Fibroblast of skin of left quadriceps (primary cell): ENCODE results near the gene EIF2B4.
A peak's percentile ranks its signal among the peaks of the same experiment; 100 is the strongest.

Experiments
- DNase-seq, 2 experiments: peaks; one replicate each; pipeline ENCODE4 v3.0.0-alpha.2; 2013; ENCODE audit warnings: low read depth in 2 of 2

Gene EIF2B4

GRCh38 chr2:27370026-27370815, at the start of gene EIF2B4, which contains the start of gene SNX17:
Gene EIF2B4 (minus strand): TSS chr2:27370338. CDS start chr2:27370314, 24 bp downstream.
Gene SNX17 (plus strand): TSS chr2:27370616. CDS start chr2:27370744, 128 bp downstream.
- DNase-seq: peak; percentile 98

GRCh38 chr2:27416151-27416550, 46.0 kb upstream of the EIF2B4 start:
- DNase-seq: no peak

GRCh38 chr2:27412419-27413152, 42.4 kb upstream of the EIF2B4 start:
- DNase-seq: no peak

- peak; percentile 74 to 77 for DNase-seq
These were observed 39.4 kb upstream of the EIF2B4 start, which contains the start of gene PPM1G for GRCh38 chr2:27409321-27410073. Gene PPM1G (minus strand): TSS chr2:27409591. CDS start chr2:27409422, 169 bp downstream.

- DNase-seq: no peak
These were observed 38.6 kb upstream of the EIF2B4 start for GRCh38 chr2:27408601-27409320.

- peak in 1 of 2 experiments; percentile 9 for DNase-seq
These were observed 37.8 kb upstream of the EIF2B4 start for GRCh38 chr2:27407798-27408491.

- no peak for DNase-seq
These were observed 30.4 kb upstream of the EIF2B4 start for GRCh38 chr2:27400348-27401135.

DNA sequence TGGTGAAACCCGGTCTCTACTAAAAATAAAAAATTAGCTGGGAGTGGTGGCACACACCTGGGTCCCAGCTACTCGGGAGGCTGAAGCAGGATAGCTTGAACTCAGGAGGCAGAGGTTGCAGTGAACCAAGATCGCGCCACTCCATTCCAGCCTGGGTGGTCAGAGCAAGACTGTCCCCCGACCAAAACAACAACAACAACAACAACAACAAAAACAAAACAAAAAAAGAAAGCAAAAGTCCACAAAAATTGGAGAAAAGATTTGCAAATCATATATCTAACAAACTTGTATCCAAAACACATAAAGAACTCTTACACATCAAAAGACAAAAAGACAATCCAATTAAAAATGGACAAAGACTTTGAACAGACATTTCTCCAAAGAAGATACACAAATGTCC, 28.8 kb upstream of the EIF2B4 start:
- DNase-seq: no peak

- no peak for DNase-seq
These were observed 23.1 kb upstream of the EIF2B4 start for GRCh38 chr2:27393225-27393624.

DNA sequence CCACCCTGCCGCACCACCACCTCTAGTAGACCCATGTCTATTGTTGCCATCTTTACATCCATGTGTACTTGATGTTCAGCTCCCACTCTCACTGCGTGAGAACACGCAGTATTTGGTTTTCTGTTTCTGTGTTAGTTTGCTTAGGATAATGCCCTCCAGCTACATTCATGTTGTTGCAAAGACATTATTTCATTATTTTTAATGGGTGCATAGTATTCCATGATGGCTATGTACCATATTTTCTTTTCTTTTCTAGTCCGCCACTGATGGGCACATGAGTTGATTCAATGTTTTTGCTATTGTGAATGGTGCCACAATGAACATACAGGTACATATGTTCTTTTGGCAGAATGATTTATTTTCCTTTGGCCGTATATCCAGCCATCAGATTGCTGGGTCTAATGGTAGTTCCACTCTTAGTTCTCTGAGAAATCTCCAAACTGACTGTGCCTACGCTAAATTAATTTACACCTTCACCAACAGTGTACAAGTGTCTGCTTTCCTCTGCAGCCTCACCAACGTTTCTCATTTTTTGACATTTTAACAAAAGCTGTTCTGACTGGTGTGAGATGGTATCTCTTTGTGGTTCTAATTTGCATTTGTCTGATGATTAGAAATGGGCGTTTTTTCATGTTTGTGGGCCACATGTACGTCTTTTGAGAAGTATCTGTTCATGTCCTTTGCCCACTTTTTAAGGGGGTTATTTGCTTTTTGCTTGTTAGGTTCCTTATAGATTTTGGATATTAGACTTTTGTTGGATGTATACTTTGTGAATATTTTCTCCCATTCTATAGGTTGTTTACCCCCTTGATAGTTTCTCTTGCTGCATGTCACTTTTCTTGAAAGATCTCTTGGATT, 20.9 kb upstream of the EIF2B4 start:
- no peak for DNase-seq

DNA sequence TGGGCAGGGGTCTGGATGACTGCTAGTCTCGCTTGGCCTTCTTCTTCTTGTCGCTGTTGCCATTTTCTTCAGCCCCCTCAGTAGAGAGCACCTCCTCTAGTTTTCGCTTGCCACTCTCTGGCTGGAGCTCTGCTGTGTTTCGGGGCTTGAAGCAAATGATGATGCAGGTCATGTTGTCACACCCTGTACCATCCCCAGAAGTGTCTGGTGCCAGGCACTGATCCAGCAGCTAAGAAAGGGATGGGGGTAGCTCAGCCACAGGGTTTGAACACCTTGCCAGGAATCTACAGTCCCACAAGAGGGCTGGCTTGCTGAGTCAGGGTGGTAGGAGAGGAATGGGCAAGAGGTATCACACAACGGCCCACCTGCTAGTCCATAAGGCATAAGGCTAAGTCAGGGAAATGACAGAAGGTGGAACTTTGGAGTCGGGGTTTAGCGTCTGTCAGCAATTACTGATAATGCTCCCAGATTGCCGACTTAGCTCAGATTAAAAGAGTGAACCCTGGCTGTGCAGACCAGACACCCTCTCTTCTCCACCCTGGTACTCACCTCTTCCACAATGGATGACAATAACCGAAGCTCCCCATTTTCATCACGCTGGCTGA, 11.5 kb upstream of the EIF2B4 start:
- DNase-seq: no peak

DNA sequence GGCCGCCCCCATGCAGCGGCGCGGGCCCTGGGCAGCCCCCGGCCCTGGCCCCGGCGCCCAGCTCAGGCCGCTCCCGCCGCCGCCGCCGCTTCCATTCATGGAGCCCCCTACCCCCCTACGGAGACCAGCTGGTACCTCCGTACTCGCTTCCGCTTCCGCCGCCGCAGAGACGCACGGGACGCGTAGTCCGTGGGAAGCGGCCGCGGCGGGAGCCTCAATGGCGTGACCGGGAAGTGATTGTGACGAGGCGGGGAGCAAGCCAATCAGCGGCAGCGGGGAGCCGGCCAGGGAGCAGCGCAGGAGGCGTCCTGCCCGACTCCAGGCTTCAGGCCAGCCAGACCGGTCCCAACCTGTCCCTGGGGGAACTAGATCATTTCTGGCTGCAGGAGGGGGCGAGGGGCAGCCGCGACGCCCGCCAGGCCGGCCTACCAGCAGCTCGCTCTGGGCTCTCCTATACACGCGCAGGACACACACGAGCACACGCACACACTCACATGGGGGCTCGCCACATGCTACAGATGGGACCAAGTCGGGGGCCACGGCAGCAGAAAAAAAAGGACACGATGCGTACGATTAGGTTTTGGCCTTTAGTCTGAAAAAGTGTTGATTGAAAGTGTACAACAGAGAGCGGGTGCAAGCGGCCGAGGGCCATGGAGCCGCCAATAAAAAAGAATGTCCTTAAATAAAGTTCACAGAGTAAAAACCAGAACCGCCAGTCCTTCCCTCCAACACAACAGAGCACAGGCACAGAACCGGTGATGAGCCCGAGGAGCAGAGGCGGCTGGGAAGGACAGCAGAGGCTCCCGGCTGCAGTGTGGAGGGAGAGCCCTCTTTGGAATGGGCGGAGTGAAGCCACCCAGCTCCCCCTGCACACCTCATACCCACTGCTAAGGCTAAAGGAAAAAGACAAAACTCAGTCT, 10.7 kb upstream of the EIF2B4 start, which contains the start of gene ZNF513:
TSS of gene ZNF513 (minus strand) at position 109 of the 920 bp plus-strand sequence. CDS start 208 bp downstream, outside the sequence.
- DNase-seq: peak; percentile 88 to 90

DNA sequence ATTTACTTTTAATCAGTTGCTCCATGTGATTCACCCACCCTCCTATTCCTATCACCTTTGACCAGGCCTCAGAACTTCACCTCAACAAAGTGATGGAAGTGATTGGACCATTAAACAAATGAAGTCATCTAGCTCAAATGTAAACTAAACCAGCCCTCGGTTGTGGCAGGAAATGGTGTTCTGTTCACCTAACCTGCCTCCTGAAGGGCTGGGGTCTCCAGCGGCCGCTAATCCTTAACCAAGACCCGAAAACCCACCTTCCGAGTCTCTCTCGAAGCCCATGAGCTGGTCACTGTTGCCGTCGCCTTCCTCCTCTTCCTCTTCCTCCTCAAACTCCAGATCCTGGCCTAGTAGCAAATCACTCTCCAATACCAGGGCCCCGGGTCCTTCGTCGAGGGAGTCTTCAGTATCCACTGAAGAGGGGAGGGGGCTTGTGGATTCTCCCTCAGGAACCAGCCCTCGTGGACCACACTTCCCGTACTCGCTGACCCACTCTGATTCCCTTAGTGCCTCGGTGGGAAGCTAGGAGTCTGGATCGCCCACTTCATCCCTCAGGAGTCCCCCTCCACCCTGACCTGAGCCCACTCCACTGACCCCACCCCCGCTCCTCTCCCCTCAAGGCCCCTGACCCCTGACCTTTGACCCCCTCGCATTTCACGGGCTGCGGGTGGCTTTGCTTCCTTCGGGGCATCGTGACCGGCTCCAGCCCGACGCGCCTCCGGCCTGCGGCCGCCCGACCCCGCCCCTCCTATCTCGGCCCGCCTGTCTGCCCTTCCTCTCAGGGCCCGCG, 9.9 kb upstream of the EIF2B4 start:
- no peak for DNase-seq

DNA sequence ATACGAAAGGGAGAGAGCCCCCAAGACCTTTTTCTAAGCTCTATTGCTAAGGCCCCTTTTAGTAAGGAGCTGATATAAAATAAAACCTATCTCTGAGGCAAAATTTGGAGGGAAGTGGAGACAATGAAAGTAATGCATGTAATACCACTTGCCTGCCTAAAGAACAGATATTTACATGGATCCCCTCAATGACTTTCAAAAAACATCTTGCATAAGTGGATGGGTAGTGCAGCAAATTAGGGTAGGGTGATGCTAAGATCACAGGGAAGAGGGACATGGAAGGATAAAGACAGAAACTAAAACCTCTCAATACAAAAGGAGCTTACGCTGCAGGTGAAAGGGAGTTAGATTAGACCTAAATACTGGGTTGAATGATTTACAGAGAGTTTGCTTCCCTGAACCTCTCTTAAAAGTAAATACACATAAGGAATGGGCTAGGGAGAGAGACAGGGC, 9.3 kb upstream of the EIF2B4 start:
- no peak for DNase-seq

GRCh38 chr2:27378809-27379290, 8.7 kb upstream of the EIF2B4 start:
- no peak for DNase-seq

- DNase-seq: no peak
These were observed 8.1 kb upstream of the EIF2B4 start for GRCh38 chr2:27378096-27378808.
